ENCODE results near the gene ALKBH3. TPM values are rescaled to one million over a fixed set of nuclear protein-coding genes. Genes with fewer than 3 reads are reported as not detected.

ALKBH3 gene
- polyA plus RNA-seq, 4 donors = 26.7 to 40.4 (median 32.2) TPM

DNA sequence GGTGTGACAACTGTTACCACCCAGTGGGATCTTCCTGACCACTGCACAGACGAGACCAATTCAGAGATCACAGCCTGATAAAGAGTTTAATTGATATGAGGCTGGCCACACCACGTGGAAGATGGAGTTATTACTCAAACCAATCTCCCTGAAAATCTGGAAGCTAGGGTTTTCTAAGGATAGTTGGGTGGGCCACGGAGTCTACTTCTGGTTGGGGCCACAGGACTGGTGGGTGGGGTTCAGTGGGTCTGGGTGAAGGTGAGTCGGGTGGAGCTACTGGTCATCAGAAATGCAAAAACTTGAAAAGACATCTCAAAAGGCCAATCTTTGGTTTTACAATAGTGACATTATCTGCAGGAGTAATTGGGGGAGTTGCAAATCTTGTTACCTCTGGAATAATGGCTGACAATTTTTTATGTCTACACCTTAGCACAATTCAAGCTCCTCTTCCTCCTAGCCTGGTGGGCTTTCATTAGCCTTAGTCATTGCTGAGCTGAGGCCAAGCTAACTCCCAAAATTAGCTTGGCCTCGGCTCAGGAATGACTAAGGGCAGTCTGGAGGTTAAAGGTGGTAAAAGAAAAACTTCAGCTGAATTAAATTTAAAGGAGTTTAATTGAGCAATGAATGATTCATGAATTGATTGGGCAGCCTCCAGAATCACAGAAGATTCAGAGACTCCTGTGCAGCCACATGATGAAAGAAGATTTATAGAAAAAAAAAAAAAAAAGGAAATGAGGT is 74.9 kb downstream of the ALKBH3 start:
- DNase-seq (ENCODE audit: low read depth in 4 of 4, low spot score in 2 of 4) = no peak

DNA sequence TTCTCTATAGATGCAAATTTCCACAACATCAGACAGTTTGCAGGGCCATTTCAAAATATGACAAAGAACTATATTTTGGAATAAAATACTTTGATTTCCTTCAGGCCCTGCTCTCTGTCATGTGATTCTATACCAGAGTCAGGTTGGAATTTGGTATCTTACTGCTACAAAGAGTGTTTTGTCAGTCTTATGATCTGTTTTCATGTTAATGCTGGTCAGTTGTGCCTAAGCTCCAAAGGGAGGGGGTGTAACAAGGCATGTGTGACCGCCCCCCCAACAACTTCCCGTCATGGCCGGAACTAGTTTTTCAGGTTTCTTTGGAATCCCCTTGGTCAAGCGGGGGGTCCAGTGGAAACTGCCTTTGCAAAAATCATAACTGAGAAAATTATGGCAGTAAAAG is 76.9 kb downstream of the ALKBH3 start:
- no peak for DNase-seq (ENCODE audit: low read depth in 4 of 4, low spot score in 2 of 4)

DNA sequence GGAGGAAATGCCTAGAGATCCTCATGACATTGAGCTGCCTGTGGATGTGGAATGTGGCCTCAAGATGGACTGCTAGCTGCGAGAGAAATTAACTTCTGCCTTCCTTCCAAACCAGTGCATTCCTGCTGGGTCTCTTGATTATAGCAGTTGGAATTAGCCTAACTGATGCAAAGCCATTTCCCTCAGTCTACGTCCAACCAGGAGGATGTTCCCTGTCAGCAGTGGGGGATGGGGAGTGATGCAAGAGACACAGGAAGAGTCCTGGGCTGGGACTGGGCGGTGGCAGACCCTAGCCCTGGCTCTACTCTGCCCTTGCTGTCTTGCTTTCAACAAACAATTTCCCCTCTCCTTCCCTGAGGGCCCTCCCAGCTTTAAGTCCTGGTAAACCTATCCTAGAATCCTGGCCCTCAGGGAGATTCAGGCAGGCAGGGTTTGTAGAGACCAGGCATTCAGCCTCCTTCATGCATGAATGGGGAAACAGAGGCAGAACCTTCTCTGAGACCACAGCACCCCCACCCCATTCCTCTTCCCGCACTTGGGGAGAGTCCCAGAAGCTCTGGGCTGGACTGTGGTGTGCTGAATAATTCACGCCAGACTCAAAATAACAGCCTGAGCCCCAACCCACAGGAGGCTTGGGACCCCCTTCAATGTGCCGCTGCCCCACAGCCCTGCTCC is 78.8 kb downstream of the ALKBH3 start:
- DNase-seq (ENCODE audit: low read depth in 4 of 4, low spot score in 2 of 4) = no peak

- no peak for DNase-seq (ENCODE audit: low read depth in 4 of 4, low spot score in 2 of 4)
These were observed 82.0 kb downstream of the ALKBH3 start for GRCh38 chr11:43962383-43963278.

GRCh38 chr11:43963279-43963620 is 82.6 kb downstream of the ALKBH3 start:
- DNase-seq (ENCODE audit: low read depth in 4 of 4, low spot score in 2 of 4) = no peak

GRCh38 chr11:43967661-43968060 is 87.0 kb downstream of the ALKBH3 start:
- DNase-seq (ENCODE audit: low read depth in 4 of 4, low spot score in 2 of 4) = no peak

DNA sequence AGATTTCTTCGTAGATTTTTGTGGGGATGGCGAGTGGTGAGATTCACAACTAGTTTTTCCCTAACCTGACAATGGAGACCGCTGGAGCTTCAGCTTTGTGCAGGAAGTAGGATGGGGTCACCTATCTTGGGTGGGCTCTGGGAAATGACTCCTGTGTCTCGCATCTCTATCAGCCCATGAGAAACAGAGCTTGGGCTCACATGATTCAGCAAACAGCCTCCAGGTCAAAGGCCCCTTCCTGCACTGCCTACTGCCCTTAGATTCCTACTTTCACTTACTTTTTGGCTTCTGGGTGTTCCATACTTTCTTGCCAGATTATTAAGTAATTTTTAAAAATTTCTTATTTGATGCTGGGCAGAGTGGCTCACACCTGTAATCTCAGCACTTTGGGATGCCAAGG is 88.1 kb downstream of the ALKBH3 start:
- no peak for DNase-seq (ENCODE audit: low read depth in 4 of 4, low spot score in 2 of 4)

- no peak for DNase-seq (ENCODE audit: low read depth in 4 of 4, low spot score in 2 of 4)
These were observed 88.9 kb downstream of the ALKBH3 start for GRCh38 chr11:43969543-43969942.

Other genes starting within 250 kb of the ALKBH3 start
- 10 to 100 TPM; 78.6 to 89.6 (median 85.2) TPM for gene HSD17B12, start 200.1 kb upstream of the ALKBH3 start, polyA plus RNA-seq (ENCODE audit: insufficient read length in 4 of 4)
- 10 to 100 TPM in 2 of 4 donors, 1 to 10 TPM in 2; 6.7 to 16.4 (median 10.1) TPM for gene C11orf96, start 61.8 kb downstream of the ALKBH3 start, polyA plus RNA-seq (ENCODE audit: insufficient read length in 4 of 4)
- gene ACCSL, start 167.2 kb downstream of the ALKBH3 start, polyA plus RNA-seq (ENCODE audit: insufficient read length in 4 of 4) = under 1 TPM in 1 of 4 donors, not detected in 3; 0.13 TPM
- 10 to 100 TPM; 16.3 to 77.0 (median 43.0) TPM for gene ACCS, start 185.4 kb downstream of the ALKBH3 start, polyA plus RNA-seq (ENCODE audit: insufficient read length in 4 of 4)
- gene EXT2, start 214.8 kb downstream of the ALKBH3 start, polyA plus RNA-seq (ENCODE audit: insufficient read length in 4 of 4) = 10 to 100 TPM; 63.3 to 75.0 (median 71.3) TPM